Suprapubic skin (tissue), 3 donors: ENCODE data around the gene ITPR2.

Experiments
- CTCF ChIP-seq, 2 donors: fragments of 200-600 bp in 1 of 2; fragments of 450-650 bp in 1 of 2; sonication (generic) in 1 of 2; IDR thresholded peaks; one replicate each; pipeline ENCODE4 v1.5.1; 2016 to 2019; ENCODE audit warnings: antibody characterized with exemption in 2 of 2, mild to moderate bottlenecking in 1 of 2, moderate library complexity in 1 of 2
- EP300 ChIP-seq: sonication (generic); formaldehyde crosslinking; IDR thresholded peaks from one replicate; pipeline ENCODE4 v1.6.1; 2017; ENCODE audit warnings: antibody characterized with exemption
- POLR2A ChIP-seq, 2 donors: fragments of 450-650 bp; IDR thresholded peaks; one replicate each; pipeline ENCODE4 v1.6.1; 2017; ENCODE audit warnings: antibody characterized with exemption in 2 of 2, mild to moderate bottlenecking in 2 of 2, moderate library complexity in 2 of 2

GRCh38 chr12:26567126-26567525 is 265.9 kb downstream of the ITPR2 start:
- no peak for TF ChIP-seq CTCF (IDR thresholded peaks at IDR 0.05)
- no peak for TF ChIP-seq POLR2A (IDR thresholded peaks at IDR 0.05)
- no peak for TF ChIP-seq EP300
